ENCODE measurements around the gene IQGAP1. TPM values are rescaled to one million over a fixed set of nuclear protein-coding genes. Genes with fewer than 3 reads are reported as not detected.

The IQGAP1 gene
- total RNA-seq, 1 donor: 297 TPM

DNA sequence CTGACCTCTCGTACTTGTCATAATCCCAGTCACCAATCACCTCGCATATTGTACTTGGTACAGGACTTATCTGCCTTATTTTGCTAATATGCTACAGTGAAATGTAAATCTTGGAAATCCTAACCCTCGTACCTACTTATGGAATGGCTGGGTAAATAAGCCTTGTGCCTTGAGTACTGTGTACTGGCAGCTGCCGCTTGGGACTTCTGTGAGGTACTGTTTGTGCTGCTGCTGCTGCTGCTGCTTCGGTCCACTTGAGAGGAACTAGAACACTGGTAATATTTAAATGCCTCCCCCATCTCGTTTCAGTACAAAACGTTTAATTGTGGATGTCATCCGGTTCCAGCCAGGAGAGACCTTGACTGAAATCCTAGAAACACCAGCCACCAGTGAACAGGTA lies 99.1 kb downstream of the IQGAP1 start:
- no peak for DNase-seq (ENCODE audit: low read depth)
- no peak overlapping the region for H3K4me3 ChIP-seq (ENCODE audit: low read depth, low read length)
- TF ChIP-seq, protein P1, sequence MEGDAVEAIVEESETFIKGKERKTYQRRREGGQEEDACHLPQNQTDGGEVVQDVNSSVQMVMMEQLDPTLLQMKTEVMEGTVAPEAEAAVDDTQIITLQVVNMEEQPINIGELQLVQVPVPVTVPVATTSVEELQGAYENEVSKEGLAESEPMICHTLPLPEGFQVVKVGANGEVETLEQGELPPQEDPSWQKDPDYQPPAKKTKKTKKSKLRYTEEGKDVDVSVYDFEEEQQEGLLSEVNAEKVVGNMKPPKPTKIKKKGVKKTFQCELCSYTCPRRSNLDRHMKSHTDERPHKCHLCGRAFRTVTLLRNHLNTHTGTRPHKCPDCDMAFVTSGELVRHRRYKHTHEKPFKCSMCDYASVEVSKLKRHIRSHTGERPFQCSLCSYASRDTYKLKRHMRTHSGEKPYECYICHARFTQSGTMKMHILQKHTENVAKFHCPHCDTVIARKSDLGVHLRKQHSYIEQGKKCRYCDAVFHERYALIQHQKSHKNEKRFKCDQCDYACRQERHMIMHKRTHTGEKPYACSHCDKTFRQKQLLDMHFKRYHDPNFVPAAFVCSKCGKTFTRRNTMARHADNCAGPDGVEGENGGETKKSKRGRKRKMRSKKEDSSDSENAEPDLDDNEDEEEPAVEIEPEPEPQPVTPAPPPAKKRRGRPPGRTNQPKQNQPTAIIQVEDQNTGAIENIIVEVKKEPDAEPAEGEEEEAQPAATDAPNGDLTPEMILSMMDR (IDR thresholded peaks at IDR 0.05; ENCODE audit: insufficient read depth, low read depth, low read length): no peak

DNA sequence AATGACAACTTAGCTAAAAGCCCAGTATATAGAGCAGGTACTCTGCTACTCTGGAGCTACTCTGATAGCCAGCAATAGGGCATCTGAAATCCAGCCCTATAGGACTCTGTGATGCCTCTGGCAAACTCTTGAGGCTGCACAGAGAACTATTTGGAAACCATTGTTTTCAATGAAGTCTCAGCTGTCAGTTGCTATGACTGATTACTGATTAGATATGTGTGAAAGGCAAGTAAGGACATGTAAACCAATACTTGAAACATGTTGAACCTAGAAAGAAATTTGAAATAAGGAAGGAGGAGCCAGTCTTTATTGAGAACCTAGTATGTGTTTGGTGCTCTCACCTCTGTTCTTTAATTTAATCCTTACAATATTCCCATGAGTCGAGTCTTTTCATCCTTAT lies 101.5 kb downstream of the IQGAP1 start:
- TF ChIP-seq, protein P1 (IDR thresholded peaks at IDR 0.05; ENCODE audit: insufficient read depth, low read depth, low read length): no peak
- no peak overlapping the region for H3K4me3 ChIP-seq (ENCODE audit: low read depth, low read length)
- DNase-seq (ENCODE audit: low read depth): no peak

DNA sequence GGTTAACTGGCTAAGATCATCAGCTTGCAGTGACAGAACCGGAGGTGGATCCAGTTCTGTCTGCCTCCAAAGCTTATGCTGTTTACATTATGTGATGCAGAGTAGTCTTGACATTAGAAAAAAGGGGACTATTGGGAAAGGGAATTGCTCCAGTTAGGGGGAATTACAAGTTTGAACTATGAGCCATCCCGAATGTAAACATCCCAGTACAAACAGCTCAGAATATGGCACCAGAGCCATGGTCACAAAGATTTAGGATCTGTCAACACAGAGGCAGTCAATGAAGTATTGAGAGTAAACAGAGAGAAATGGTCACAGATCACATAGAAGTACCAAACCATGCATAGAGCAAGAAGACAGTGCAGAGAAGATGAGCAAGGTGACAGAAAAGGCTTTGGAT lies 101.9 kb downstream of the IQGAP1 start:
- TF ChIP-seq, protein P1 (IDR thresholded peaks at IDR 0.05; ENCODE audit: insufficient read depth, low read depth, low read length): no peak
- DNase-seq (ENCODE audit: low read depth): no peak
- H3K4me3 ChIP-seq (ENCODE audit: low read depth, low read length): no peak overlapping the region

DNA sequence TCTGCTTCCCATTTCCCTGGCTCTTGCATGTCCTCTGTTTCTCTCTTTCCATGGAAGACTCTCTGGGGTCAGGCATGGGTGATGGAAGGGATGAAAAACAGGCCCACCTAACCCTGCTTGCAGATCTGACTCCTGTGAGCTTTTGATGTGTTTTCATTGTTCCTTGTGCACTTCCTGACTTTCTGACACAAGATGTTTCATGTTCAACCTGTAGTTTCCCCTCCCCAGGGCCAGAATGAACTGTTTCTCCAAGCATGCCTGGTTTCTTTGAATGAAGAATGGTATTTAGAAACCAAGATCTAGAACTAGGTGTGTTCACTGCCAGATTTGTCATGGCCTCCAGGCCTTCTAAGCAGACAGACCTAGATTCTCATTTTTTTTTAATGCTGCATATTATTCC lies 105.6 kb downstream of the IQGAP1 start:
- DNase-seq (ENCODE audit: low read depth): no peak
- no peak overlapping the region for H3K4me3 ChIP-seq (ENCODE audit: low read depth, low read length)
- TF ChIP-seq, protein P1 (IDR thresholded peaks at IDR 0.05; ENCODE audit: insufficient read depth, low read depth, low read length): no peak

DNA sequence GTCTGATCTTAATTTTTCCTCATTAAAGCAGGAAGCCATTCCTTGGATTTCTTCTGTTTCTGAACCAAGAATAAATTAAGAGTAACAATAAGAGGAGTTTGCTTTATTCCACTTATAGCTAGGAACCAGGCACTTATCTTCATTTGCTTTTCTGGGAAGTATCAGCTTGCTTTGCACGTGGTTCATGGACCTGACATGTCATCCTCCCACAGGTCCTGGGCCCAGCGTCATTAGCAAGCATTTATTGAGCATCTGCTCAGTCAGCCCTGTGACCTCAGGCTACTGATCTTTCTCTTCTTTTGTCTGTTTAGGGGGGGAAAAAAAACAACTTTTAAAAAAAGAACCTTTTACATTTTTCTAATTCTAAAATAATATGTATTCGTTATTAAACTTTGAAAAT lies 107.0 kb downstream of the IQGAP1 start:
- TF ChIP-seq, protein P1 (IDR thresholded peaks at IDR 0.05; ENCODE audit: insufficient read depth, low read depth, low read length): no peak
- no peak overlapping the region for H3K4me3 ChIP-seq (ENCODE audit: low read depth, low read length)
- peak; percentile 64 for DNase-seq (ENCODE audit: low read depth)

DNA sequence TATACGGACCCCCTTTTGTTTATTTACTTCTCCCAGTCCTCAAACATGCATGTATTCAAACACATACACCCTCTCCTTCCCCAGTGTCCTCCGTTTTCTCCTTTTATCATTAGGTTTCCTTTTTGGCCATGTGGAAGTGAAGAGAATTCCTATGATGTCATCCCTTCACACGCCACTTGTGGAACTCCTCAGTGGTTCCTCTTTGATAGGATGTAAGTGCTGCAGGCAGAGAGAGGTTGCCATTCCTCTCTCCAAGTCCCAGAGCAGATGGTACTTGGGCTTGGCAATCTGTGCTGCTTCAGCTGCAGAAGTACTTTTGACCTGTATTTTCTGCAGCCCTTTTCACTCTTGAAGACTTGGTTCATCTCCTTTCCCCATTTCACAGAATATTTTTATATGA lies 108.7 kb downstream of the IQGAP1 start:
- TF ChIP-seq, protein P1 (IDR thresholded peaks at IDR 0.05; ENCODE audit: insufficient read depth, low read depth, low read length): no peak
- no peak overlapping the region for H3K4me3 ChIP-seq (ENCODE audit: low read depth, low read length)
- no peak for DNase-seq (ENCODE audit: low read depth)

DNA sequence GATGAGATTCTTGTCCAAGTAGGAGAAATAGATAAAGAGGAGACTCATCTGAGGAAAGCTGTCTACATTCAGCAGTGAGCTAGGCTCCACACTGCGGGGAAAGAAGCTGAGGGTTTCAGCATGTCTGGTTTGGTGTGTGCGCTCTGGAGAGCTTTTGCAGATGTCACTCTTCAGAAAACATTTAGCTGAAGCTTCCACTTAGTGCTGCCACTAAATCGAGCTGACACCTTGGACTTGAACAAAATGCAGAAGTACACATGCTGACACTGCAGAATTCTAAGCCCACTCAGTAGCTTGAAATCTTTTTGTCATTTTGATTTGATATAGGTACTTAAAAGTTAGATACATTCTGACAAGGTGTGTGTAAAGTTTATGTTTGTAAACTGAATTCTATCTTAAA lies 109.3 kb downstream of the IQGAP1 start:
- no peak for DNase-seq (ENCODE audit: low read depth)
- no peak overlapping the region for H3K4me3 ChIP-seq (ENCODE audit: low read depth, low read length)
- TF ChIP-seq, protein P1 (IDR thresholded peaks at IDR 0.05; ENCODE audit: insufficient read depth, low read depth, low read length): no peak
